AG04450 (cell line): Measurements from ENCODE around the gene SPDL1. TPM values are rescaled to one million over a fixed set of nuclear protein-coding genes. Genes with fewer than 3 reads are reported as not detected.
"Not testable (repeated sequence)": the region's sequence is repeated elsewhere in the genome, so short reads cannot be mapped to it uniquely, and the experiment has no call there.

Experiments
- CTCF ChIA-PET: fragments of 300-600, 350-600 bp; formaldehyde crosslinking; extraction: SDS; loops from one replicate; lab custom pipeline; 2022; ENCODE audit warnings: antibody characterized with exemption, inconsistent platforms; lab: Charles Lee
- POLR2A ChIA-PET: fragments of 350-600 bp; formaldehyde crosslinking; extraction: SDS; loops from one replicate; lab custom pipeline; 2021; ENCODE audit warnings: antibody characterized with exemption, inconsistent platforms; lab: Yijun Ruan, JAX
- DNase-seq: peaks from one replicate; pipeline ENCODE4 v3.0.0-alpha.2; 2011; ENCODE audit warnings: low read depth, low spot score
- H3K27ac ChIP-seq: one replicate; pipeline ENCODE4 v1.5.1; 2012; ENCODE audit warnings: low read depth, low read length, control low read depth
- H3K27me3 ChIP-seq: one replicate; pipeline ENCODE4 v1.6.0; 2012; ENCODE audit warnings: low read length; ENCODE audit not compliant: control insufficient read depth, insufficient read depth
- H3K4me3 ChIP-seq: 2 replicates; pipeline ENCODE4 v1.5.1; 2011; ENCODE audit warnings: mild to moderate bottlenecking, low read depth, low read length, control low read depth
- H3K9me3 ChIP-seq: 2 replicates; pipeline ENCODE4 v1.5.1; 2012; ENCODE audit warnings: low read length; ENCODE audit not compliant: control insufficient read depth, insufficient read depth
- polyA plus RNA-seq: library from polyadenylated mRNA; depleted of rRNA; stranded (reverse); fragments of >200 nt; gene quantifications from 2 replicates; pipeline ENCODE4 v1.2.3, GENCODE V29; 2011
- TF ChIP-seq, protein P1 (sequence below): IDR thresholded peaks from 2 replicates; pipeline ENCODE4 v1.5.1; 2011; ENCODE audit warnings: low read depth, low read length, control low read depth, inconsistent platforms

SPDL1 gene
- polyA plus RNA-seq, 1 experiment, result 22.7 TPM

DNA sequence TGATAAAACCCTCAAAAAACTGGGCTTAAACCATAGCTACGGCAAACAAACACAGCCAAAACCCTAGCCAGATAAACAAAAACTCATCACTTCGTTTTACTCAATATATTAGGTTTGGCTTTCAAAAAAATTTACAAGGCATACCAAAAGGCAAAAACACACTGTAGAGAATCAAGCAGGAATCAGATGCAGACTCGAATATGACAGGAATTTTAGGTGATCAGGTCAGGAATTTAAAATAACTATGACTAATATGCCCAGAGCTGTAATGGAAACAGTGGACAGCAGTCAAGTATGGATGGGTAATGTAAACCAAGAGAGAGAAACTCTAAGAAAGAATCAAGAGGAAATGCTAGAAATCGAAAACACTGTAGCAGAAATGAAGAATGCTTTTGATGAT lies 27.0 kb downstream of the SPDL1 start:
- DNase-seq, result no peak
- 0 out of 2 replicates have a peak, but pooled peaks cover 2% of the 10 kb centered on the region for H3K9me3 ChIP-seq
- POLR2A ChIA-PET, result no interaction called here
- no peak overlapping the region for H3K4me3 ChIP-seq
- H3K27me3 ChIP-seq, result no peaks in the 10 kb centered on the region
- TF ChIP-seq, protein P1, sequence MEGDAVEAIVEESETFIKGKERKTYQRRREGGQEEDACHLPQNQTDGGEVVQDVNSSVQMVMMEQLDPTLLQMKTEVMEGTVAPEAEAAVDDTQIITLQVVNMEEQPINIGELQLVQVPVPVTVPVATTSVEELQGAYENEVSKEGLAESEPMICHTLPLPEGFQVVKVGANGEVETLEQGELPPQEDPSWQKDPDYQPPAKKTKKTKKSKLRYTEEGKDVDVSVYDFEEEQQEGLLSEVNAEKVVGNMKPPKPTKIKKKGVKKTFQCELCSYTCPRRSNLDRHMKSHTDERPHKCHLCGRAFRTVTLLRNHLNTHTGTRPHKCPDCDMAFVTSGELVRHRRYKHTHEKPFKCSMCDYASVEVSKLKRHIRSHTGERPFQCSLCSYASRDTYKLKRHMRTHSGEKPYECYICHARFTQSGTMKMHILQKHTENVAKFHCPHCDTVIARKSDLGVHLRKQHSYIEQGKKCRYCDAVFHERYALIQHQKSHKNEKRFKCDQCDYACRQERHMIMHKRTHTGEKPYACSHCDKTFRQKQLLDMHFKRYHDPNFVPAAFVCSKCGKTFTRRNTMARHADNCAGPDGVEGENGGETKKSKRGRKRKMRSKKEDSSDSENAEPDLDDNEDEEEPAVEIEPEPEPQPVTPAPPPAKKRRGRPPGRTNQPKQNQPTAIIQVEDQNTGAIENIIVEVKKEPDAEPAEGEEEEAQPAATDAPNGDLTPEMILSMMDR, result no peak
- CTCF ChIA-PET, result interaction anchor here (1.0 kb wide), 1 partner anchor 26 kb away, joined by 3 read pairs; no protein-coding TSS in a partner anchor
- H3K27ac ChIP-seq, result no peak overlapping the region

DNA sequence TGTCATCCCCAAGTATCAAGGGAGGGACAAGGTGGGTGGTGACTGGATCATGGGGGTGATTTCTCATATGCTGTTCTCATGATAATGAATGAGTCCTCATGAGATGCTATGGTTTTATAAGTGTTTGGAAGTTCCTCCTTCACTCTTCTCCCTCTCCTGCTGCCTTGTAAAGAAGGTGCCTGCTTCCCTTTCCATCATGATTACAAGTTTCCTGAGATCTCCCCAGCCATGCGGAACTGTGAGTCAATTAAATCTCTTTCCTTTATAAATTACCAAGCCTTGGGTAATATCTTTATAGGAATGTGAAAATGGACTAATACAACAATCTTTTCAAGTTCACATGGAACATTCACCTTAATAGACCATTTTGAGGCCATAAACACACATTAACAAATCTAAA lies 32.0 kb downstream of the SPDL1 start:
- Histone ChIP-seq H3K9me3 (no peaks in the 10 kb centered on the region), H3K27me3 (no peaks in the 10 kb centered on the region), H3K4me3 (no peak overlapping the region), H3K27ac (no peak overlapping the region)
- no peak for DNase-seq
- POLR2A ChIA-PET, result no interaction called here
- TF ChIP-seq, protein P1, result no peak
- CTCF ChIA-PET, result interaction anchor here (0.7 kb wide), 1 partner anchor 455 kb away, joined by 3 read pairs; no protein-coding TSS in a partner anchor

DNA sequence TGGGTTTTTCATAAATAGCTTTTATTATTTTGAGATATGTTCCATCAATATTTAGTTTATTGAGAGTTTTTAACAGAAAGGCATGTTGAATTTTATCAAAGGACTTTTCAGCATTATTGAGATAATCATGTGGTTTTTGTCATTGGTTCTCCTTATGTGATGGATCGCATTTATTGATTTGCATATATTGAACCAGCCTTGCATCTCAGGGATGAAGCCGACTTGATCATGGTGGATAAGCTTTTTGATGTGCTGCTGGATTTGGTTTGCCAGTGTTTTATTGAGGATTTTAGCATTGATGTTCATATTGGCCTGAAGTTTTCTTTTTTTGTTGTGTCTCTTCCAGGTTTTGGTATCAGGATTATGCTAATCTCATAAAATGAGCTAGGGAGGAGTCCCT lies 40.7 kb downstream of the SPDL1 start:
- H3K27ac ChIP-seq, H3K27me3 ChIP-seq, POLR2A ChIA-PET, DNase-seq, H3K9me3 ChIP-seq, H3K4me3 ChIP-seq: not testable (repeated sequence)
- CTCF ChIA-PET, result interaction anchor here (1.2 kb wide), 1 partner anchor 447 kb away, joined by 3 read pairs; no protein-coding TSS in a partner anchor

DNA sequence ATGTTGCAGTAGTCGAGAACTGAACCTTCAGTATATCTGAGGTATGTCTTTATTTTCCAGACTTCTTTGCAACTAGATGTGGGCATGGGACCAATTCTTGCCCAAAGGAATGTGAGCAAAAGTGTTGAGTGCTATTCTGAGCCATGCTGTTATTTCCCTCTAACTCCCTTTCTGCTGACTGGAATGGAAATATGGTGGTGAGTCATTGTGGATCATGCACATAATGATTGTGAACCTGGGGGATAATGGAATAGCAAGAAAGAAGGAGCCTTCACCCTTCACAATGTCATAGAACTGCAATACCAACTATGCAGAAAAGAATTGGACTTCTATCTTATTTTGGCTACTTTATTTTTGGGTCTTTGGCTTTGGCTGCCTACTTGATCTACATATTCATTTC lies 43.2 kb downstream of the SPDL1 start:
- CTCF ChIA-PET, result no interaction called here
- POLR2A ChIA-PET, result no interaction called here
- Histone ChIP-seq H3K27me3 (no peaks in the 10 kb centered on the region), H3K4me3 (no peak overlapping the region), H3K9me3 (no peaks in the 10 kb centered on the region), H3K27ac (no peak overlapping the region)
- peak; percentile 77 for DNase-seq
- TF ChIP-seq, protein P1, result no peak

DNA sequence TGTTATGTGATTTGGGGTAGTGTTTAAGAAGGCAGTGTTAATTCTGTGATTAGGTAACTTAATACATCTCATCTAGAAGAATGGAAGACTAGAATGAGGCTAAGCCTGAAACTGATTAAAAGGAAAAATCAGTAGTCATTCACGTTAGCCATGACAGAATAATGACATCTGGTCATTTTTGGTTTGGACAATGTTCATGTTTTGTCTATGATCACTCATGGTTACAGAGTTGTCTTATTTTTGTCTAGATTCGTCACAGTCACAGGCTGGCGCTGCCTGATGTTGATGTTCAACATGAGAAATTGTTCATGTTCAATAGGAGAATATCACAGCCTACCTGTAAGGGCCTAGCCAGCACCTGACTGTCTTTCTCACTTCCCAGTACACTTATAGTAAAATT lies 44.0 kb downstream of the SPDL1 start:
- ChIA-PET POLR2A (no interaction called here), CTCF (no interaction called here)

More for the DNA sequence above, 44.0 kb downstream of the SPDL1 start:
- TF ChIP-seq, protein P1, result no peak
- Histone ChIP-seq H3K4me3 (no peak overlapping the region), H3K27me3 (no peaks in the 10 kb centered on the region), H3K9me3 (no peaks in the 10 kb centered on the region), H3K27ac (no peak overlapping the region)
- no peak for DNase-seq
